ENCODE measurements around the gene SPOP.

SPOP gene

DNA sequence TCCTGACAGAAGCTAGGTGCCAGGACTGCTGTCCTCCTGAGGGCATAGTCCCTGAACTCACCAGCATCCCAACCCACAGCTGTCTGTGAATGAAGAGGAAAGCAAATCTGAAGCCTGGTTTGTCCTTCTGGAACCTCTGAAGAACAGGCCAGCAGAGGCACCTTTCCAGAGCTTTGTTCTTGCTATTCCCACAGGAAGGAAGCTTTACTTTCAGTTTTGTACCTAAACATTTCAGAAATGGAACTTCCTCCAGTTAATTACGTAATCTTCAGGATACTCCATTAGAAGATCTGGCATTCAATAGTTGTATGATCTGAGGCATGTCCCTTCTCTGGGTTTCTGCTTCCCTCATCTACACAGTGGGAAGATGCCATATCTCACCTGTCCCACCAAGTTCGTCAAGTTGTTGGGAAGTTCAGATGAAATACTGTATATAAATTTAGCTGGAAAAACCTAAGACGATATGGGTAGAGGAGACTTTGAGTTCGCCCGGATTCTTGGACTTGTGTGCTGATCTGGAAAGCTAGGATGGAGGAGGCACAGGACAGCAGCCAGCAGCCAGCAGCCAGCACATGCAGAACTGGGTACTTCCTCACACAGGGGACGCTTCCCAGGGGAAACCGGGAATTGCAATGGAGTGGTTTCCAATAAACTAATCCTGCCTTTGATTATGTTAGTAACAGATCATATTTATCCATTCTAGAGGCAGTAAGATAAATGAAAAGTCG lies 79.8 kb downstream of the SPOP start:
- Mint-ChIP-seq H3K36me3 (ENCODE audit: low read depth) (peaks cover 64% of the 10 kb centered on the region), H3K27ac (no peak overlapping the region), H3K27me3 (no peaks in the 10 kb centered on the region), H3K4me1 (ENCODE audit: low read depth) (no peaks in the 10 kb centered on the region), H3K9me3 (no peaks in the 10 kb centered on the region), H3K4me3 (no peak overlapping the region)

GRCh38 chr17:49597436-49597835 lies 80.5 kb downstream of the SPOP start:
- Mint-ChIP-seq H3K9me3 (no peaks in the 10 kb centered on the region), H3K27ac (no peak overlapping the region), H3K4me3 (no peak overlapping the region), H3K36me3 (ENCODE audit: low read depth) (peaks cover 62% of the 10 kb centered on the region), H3K27me3 (no peaks in the 10 kb centered on the region), H3K4me1 (ENCODE audit: low read depth) (no peaks in the 10 kb centered on the region)

- peaks cover 62% of the 10 kb centered on the region for H3K36me3 Mint-ChIP-seq (ENCODE audit: low read depth)
- no peak overlapping the region for H3K27ac Mint-ChIP-seq
- H3K27me3 Mint-ChIP-seq = no peaks in the 10 kb centered on the region
- H3K4me1 Mint-ChIP-seq (ENCODE audit: low read depth) = no peaks in the 10 kb centered on the region
- no peak overlapping the region for H3K4me3 Mint-ChIP-seq
- H3K9me3 Mint-ChIP-seq = no peaks in the 10 kb centered on the region
Measured at GRCh38 chr17:49596613-49597244, 81.2 kb downstream of the SPOP start.

DNA sequence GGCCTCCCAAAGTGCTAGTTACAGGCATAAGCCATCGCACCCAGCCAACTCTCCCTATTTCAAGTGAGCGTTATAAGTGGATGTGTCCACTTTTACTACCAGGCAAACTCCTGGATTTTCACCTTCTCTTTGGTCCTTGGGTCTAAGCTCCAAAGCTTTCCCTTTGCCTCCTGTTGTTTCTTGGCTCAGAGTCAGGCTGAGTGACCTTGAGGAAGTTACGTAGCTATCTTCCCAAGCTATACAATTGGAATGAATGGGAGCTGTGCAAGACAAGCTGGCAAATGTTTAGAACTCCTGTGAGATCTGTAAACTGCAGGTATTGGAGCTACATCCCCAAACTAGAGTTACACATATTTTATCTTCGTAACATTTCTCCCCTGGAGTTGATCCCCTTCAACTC lies 81.9 kb downstream of the SPOP start:
- H3K4me1 Mint-ChIP-seq (ENCODE audit: low read depth) = no peaks in the 10 kb centered on the region
- no peaks in the 10 kb centered on the region for H3K9me3 Mint-ChIP-seq
- peaks cover 59% of the 10 kb centered on the region for H3K36me3 Mint-ChIP-seq (ENCODE audit: low read depth)
- no peak overlapping the region for H3K27ac Mint-ChIP-seq
- H3K27me3 Mint-ChIP-seq = no peaks in the 10 kb centered on the region
- H3K4me3 Mint-ChIP-seq = no peak overlapping the region

GRCh38 chr17:49595328-49595727 lies 82.6 kb downstream of the SPOP start:
- no peak overlapping the region for H3K4me3 Mint-ChIP-seq
- peaks cover 57% of the 10 kb centered on the region for H3K36me3 Mint-ChIP-seq (ENCODE audit: low read depth)
- no peaks in the 10 kb centered on the region for H3K9me3 Mint-ChIP-seq
- H3K27ac Mint-ChIP-seq = no peak overlapping the region
- H3K27me3 Mint-ChIP-seq = no peaks in the 10 kb centered on the region
- H3K4me1 Mint-ChIP-seq (ENCODE audit: low read depth) = no peaks in the 10 kb centered on the region

DNA sequence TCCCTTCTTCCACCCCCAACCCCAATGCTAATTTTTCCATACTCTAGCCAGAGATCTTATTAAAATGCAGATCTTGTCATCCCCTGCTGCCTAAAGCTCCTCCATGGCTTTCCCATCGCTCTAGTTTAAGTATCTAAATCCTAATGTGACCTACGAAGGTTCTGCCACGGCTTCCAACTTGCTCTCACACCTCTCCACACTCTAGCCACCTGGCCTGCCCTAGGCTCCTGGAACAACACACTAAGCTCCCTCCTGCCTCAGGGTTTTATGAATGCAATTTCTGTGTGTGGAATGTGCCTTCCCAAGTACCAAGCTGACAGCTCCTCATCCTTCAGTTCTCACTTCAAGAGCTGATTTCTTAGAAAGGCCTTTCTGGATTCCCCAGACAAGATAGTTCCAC lies 85.6 kb downstream of the SPOP start:
- peaks cover 32% of the 10 kb centered on the region for H3K36me3 Mint-ChIP-seq (ENCODE audit: low read depth)
- no peak overlapping the region for H3K4me3 Mint-ChIP-seq
- no peaks in the 10 kb centered on the region for H3K27me3 Mint-ChIP-seq
- H3K4me1 Mint-ChIP-seq (ENCODE audit: low read depth) = no peaks in the 10 kb centered on the region
- no peak overlapping the region for H3K27ac Mint-ChIP-seq
- H3K9me3 Mint-ChIP-seq = no peaks in the 10 kb centered on the region

DNA sequence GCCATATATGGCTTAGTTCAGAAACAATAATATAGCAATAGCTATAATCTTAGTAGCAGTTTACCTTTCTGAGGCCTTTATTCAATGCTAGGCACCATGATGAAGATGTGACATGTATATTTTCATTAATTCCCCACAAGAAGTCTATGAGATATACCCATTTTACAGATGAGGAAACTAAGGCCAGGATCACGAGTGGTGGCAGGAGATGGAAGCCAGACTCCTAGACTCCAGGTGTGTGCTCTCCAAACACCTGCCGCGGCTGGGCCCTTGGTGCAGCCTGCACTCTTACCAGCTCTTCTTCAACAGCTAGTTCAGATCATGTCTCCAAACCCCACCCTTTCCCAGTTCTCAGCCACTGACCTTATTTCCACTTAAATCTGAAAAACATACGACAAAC lies 87.0 kb downstream of the SPOP start:
- H3K36me3 Mint-ChIP-seq (ENCODE audit: low read depth) = peaks cover 18% of the 10 kb centered on the region
- H3K4me3 Mint-ChIP-seq = no peak overlapping the region
- H3K9me3 Mint-ChIP-seq = no peaks in the 10 kb centered on the region
- H3K27ac Mint-ChIP-seq = no peak overlapping the region
- H3K4me1 Mint-ChIP-seq (ENCODE audit: low read depth) = no peaks in the 10 kb centered on the region
- no peaks in the 10 kb centered on the region for H3K27me3 Mint-ChIP-seq

DNA sequence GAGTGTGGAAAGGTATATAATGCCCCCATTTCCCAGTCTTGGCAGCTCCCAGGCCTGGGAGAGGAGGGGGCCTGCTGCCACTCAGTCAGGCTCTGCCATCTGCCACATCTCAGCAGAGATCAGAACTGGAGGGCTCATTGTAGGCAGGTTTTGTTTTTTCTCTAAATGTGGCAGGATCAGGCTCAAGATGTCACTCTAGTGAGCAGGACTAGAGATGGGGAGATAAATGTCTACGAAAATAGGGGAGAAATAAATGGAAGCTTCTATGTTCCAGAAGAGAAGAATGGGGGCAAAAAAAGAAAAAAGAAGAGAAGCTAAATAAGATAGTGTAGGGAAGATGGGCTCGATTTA lies 88.3 kb downstream of the SPOP start:
- H3K9me3 Mint-ChIP-seq = no peaks in the 10 kb centered on the region
- H3K4me1 Mint-ChIP-seq (ENCODE audit: low read depth) = no peaks in the 10 kb centered on the region
- no peaks in the 10 kb centered on the region for H3K27me3 Mint-ChIP-seq
- H3K4me3 Mint-ChIP-seq = no peak overlapping the region
- no peak overlapping the region for H3K27ac Mint-ChIP-seq
- peaks cover 18% of the 10 kb centered on the region for H3K36me3 Mint-ChIP-seq (ENCODE audit: low read depth)

- no peaks in the 10 kb centered on the region for H3K27me3 Mint-ChIP-seq
- no peaks in the 10 kb centered on the region for H3K9me3 Mint-ChIP-seq
- no peaks in the 10 kb centered on the region for H3K4me1 Mint-ChIP-seq (ENCODE audit: low read depth)
- H3K4me3 Mint-ChIP-seq = no peak overlapping the region
- H3K27ac Mint-ChIP-seq = no peak overlapping the region
- peaks cover 14% of the 10 kb centered on the region for H3K36me3 Mint-ChIP-seq (ENCODE audit: low read depth)
Measured at GRCh38 chr17:49588726-49589576, 88.9 kb downstream of the SPOP start.

DNA sequence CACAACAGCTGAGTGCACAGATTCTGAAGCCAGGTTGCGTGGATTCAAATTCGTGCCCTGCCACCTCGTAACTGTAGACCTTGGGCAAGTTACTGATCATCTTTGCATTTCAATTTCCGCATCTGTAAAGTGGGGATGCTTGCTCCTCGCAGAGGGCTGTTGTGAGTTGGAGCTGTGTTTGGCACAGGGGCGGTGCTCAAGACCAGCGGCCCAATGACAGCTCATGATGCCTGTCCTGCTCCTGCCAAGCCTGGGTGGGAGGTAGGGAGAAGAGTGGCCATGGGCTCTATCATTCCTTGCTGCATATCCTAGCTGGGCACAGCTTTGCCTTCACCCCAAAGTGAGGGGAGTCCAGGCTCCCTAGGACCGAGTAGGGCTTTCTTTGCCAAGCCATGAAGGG lies 89.6 kb downstream of the SPOP start:
- Mint-ChIP-seq H3K27ac (no peak overlapping the region), H3K4me1 (ENCODE audit: low read depth) (no peaks in the 10 kb centered on the region), H3K4me3 (no peak overlapping the region), H3K27me3 (no peaks in the 10 kb centered on the region), H3K9me3 (no peaks in the 10 kb centered on the region), H3K36me3 (ENCODE audit: low read depth) (peaks cover 14% of the 10 kb centered on the region)

GRCh38 chr17:49587366-49588073 lies 90.4 kb downstream of the SPOP start:
- H3K9me3 Mint-ChIP-seq = no peaks in the 10 kb centered on the region
- H3K36me3 Mint-ChIP-seq (ENCODE audit: low read depth) = peaks cover 11% of the 10 kb centered on the region
- H3K4me3 Mint-ChIP-seq = no peak overlapping the region
- H3K4me1 Mint-ChIP-seq (ENCODE audit: low read depth) = no peaks in the 10 kb centered on the region
- H3K27me3 Mint-ChIP-seq = no peaks in the 10 kb centered on the region
- no peak overlapping the region for H3K27ac Mint-ChIP-seq

DNA sequence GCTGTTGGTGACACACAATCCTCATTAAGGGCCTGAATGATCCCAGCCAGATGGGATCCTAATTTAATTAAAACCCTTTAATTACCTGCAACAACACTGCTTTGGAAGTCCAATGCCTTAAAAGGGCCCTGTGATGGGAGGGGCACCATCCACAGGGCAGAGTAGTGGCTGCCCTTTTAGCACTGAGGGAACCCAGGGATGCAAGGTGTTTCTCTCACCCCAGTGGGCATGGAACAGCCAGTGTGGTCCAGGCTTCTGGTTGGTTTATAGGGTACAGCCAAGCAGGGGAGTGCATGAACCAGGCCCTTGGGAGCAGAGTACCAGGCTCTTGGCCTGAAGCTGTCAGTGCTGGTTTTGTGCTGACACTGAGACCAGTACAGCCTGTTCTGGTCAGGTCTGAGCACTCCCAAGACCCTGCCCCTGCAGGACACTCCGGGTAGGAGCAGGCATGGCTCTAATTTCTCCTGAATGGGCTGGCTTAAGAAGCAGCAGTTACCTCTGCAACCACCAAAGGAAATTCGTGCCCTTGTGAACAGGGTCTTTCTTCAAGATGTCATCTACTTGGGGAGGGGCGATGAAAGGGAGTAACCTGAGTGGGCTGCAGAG lies 92.4 kb downstream of the SPOP start:
- Mint-ChIP-seq H3K27me3 (no peaks in the 10 kb centered on the region), H3K9me3 (no peaks in the 10 kb centered on the region), H3K36me3 (ENCODE audit: low read depth) (peaks cover 2% of the 10 kb centered on the region), H3K4me1 (ENCODE audit: low read depth) (no peaks in the 10 kb centered on the region), H3K4me3 (no peak overlapping the region), H3K27ac (no peak overlapping the region)

- H3K27me3 Mint-ChIP-seq = no peaks in the 10 kb centered on the region
- no peaks in the 10 kb centered on the region for H3K4me1 Mint-ChIP-seq (ENCODE audit: low read depth)
- no peak overlapping the region for H3K27ac Mint-ChIP-seq
- H3K9me3 Mint-ChIP-seq = no peaks in the 10 kb centered on the region
- H3K36me3 Mint-ChIP-seq (ENCODE audit: low read depth) = no peaks in the 10 kb centered on the region
- no peak overlapping the region for H3K4me3 Mint-ChIP-seq
Measured at GRCh38 chr17:49583889-49584288, 94.0 kb downstream of the SPOP start.

- H3K9me3 Mint-ChIP-seq = no peaks in the 10 kb centered on the region
- H3K27me3 Mint-ChIP-seq = no peaks in the 10 kb centered on the region
- H3K27ac Mint-ChIP-seq = no peak overlapping the region
- no peak overlapping the region for H3K4me3 Mint-ChIP-seq
- peaks cover under 1% of the 10 kb centered on the region for H3K4me1 Mint-ChIP-seq (ENCODE audit: low read depth)
- H3K36me3 Mint-ChIP-seq (ENCODE audit: low read depth) = no peaks in the 10 kb centered on the region
Measured at GRCh38 chr17:49583226-49583625, 94.7 kb downstream of the SPOP start.
